Natural killer cell (primary cell): ENCODE results near the gene TBPL1. TPM values are rescaled to one million over a fixed set of nuclear protein-coding genes. Genes with fewer than 3 reads are reported as not detected.
"Not testable (repeated sequence)": the region's sequence is repeated elsewhere in the genome, so short reads cannot be mapped to it uniquely, and the experiment has no call there.

Source experiments
- ATAC-seq, 3 donors: fragments of 150-1000 bp in 2 of 3; fragments of 200-7000 bp in 1 of 3; cut with Tn5 transposase; 1 replicate in 1 of 3; 2 replicates in 2 of 3; pipeline ENCODE4 v1.10.0; 2021; ENCODE audit warnings: mild to moderate bottlenecking in 2 of 3, moderate library complexity in 2 of 3
- DNase-seq, 2 donors: peaks; one replicate each; pipeline versions ENCODE4 v3.0.0 to v3.0.0-alpha.2; 2013 to 2021; ENCODE audit warnings: mixed read lengths in 1 of 2
- H3K27ac ChIP-seq: one replicate; pipeline ENCODE4 v1.5.1; 2013; ENCODE audit warnings: mild to moderate bottlenecking, low read length
- H3K27me3 ChIP-seq: one replicate; pipeline ENCODE4 v1.6.1; 2013; ENCODE audit warnings: low read length; ENCODE audit not compliant: control insufficient read depth, insufficient read depth
- H3K36me3 ChIP-seq: one replicate; pipeline ENCODE4 v1.6.1; 2013; ENCODE audit warnings: low read length; ENCODE audit not compliant: control insufficient read depth, insufficient read depth
- H3K4me1 ChIP-seq: one replicate; pipeline ENCODE4 v1.6.1; 2013; ENCODE audit warnings: low read length; ENCODE audit not compliant: control insufficient read depth, insufficient read depth
- H3K4me3 ChIP-seq: one replicate; pipeline ENCODE4 v1.5.1; 2013; ENCODE audit warnings: low read length
- H3K9me3 ChIP-seq: one replicate; pipeline ENCODE4 v1.6.1; 2013; ENCODE audit warnings: low read length; ENCODE audit not compliant: control insufficient read depth, insufficient read depth
- H3K27ac Mint-ChIP-seq, 2 donors: one replicate each; pipeline ENCODE4 v1.8.0; 2022; ENCODE audit warnings: mild to moderate bottlenecking in 2 of 2, mixed read lengths in 2 of 2, moderate library complexity in 1 of 2
- H3K27me3 Mint-ChIP-seq, 2 donors: one replicate each; pipeline ENCODE4 v1.8.0; 2022; ENCODE audit warnings: low read depth in 2 of 2, mixed read lengths in 2 of 2
- H3K36me3 Mint-ChIP-seq: one replicate; pipeline ENCODE4 v1.8.0; 2022; ENCODE audit warnings: mixed read lengths
- H3K4me1 Mint-ChIP-seq, 2 donors: one replicate each; pipeline ENCODE4 v1.8.0; 2022; ENCODE audit warnings: mixed read lengths in 2 of 2
- H3K4me3 Mint-ChIP-seq: one replicate; pipeline ENCODE4 v1.8.0; 2022; ENCODE audit warnings: mild to moderate bottlenecking, moderate library complexity, mixed read lengths
- H3K9me3 Mint-ChIP-seq, 2 donors: one replicate each; pipeline ENCODE4 v1.8.0; 2022; ENCODE audit warnings: mixed read lengths in 2 of 2
- CTCF ChIP-seq: fragments of 200-600 bp; IDR thresholded peaks from one replicate; pipeline ENCODE4 v1.8.0; 2022; ENCODE audit warnings: antibody characterized with exemption
- WGBS: methylation state at CpG from one replicate; pipeline ENCODE4 v1.1.7; 2013; ENCODE audit warnings: missing lambda C conversion rate; ENCODE audit not compliant: insufficient coverage; 5-methylcytosine and 5-hydroxymethylcytosine counted together
- intact Hi-C: fragments of 100-400 bp; cut with micrococcal nuclease; formaldehyde crosslinking; loops from one replicate; pipeline ENCODE4 v1.14.2; 2022
- total RNA-seq, 4 donors: library from RNA; stranded (reverse); fragments of 120-200 nt in 1 of 4; gene quantifications; one replicate each; pipeline versions ENCODE4 v1.2.3 to v1.2.4, GENCODE V29; 2013 to 2022

The TBPL1 gene
- total RNA-seq, 3 donors from 2014 or later (not counting 1 experiment from before 2014, with no cell fraction given), result 54.8 to 71.0 (median 59.9) TPM

- intact Hi-C loops, result no loop called here
- H3K27ac ChIP-seq, result no peak overlapping the region
- no peak overlapping the region for H3K4me3 ChIP-seq
- WGBS, result 79% methylated on average over 5 of the region's 5 CpGs
- H3K36me3 ChIP-seq, result no peaks in the 10 kb centered on the region
- Mint-ChIP-seq H3K4me3 (no peak overlapping the region), H3K36me3 (no peaks in the 10 kb centered on the region), H3K4me1 (no peaks in the 10 kb centered on the region), H3K27ac (no peak overlapping the region), H3K9me3 (no peaks in the 10 kb centered on the region), H3K27me3 (peaks cover 14 to 34% of the 10 kb centered on the region in 2 donors)
- no peak for TF ChIP-seq CTCF
- no peaks in the 10 kb centered on the region for H3K4me1 ChIP-seq
- no peaks in the 10 kb centered on the region for H3K9me3 ChIP-seq
- DNase-seq, result no peak
- peaks cover 8% of the 10 kb centered on the region for H3K27me3 ChIP-seq
- no peak for ATAC-seq
Measured at GRCh38 chr6:133919362-133919761, 33.7 kb upstream of the TBPL1 start.

- DNase-seq (peak; percentile 42 to 81), ATAC-seq (peak; percentile 65 to 75 (median 70))
- Mint-ChIP-seq H3K4me3 (no peak overlapping the region), H3K27ac (no peak overlapping the region), H3K4me1 (no peaks in the 10 kb centered on the region), H3K36me3 (no peaks in the 10 kb centered on the region), H3K27me3 (peaks cover 11 to 35% of the 10 kb centered on the region in 2 donors), H3K9me3 (no peaks in the 10 kb centered on the region)
- H3K27me3 ChIP-seq, result peaks cover 10% of the 10 kb centered on the region
- no peak overlapping the region for H3K27ac ChIP-seq
- intact Hi-C loops, result no loop called here
- H3K9me3 ChIP-seq, result no peaks in the 10 kb centered on the region
- TF ChIP-seq CTCF, result peak; percentile 59
- H3K4me3 ChIP-seq, result no peak overlapping the region
- 44% methylated on average over 3 of the region's 6 CpGs for WGBS
- no peaks in the 10 kb centered on the region for H3K36me3 ChIP-seq
- no peaks in the 10 kb centered on the region for H3K4me1 ChIP-seq
Measured at GRCh38 chr6:133921249-133921859, 31.7 kb upstream of the TBPL1 start.

GRCh38 chr6:133923938-133924593 is 29.0 kb upstream of the TBPL1 start:
- no peaks in the 10 kb centered on the region for H3K4me1 Mint-ChIP-seq
- no peak overlapping the region for H3K4me3 ChIP-seq
- ATAC-seq, result peak; percentile 75 to 93 (median 88)

GRCh38 chr6:133931221-133931620 is 21.8 kb upstream of the TBPL1 start:
- H3K27me3 Mint-ChIP-seq, result peaks cover 35 to 52% of the 10 kb centered on the region in 2 donors
- H3K4me1 ChIP-seq, H3K4me1 Mint-ChIP-seq, H3K36me3 ChIP-seq, H3K9me3 Mint-ChIP-seq, H3K27ac ChIP-seq, ATAC-seq, H3K9me3 ChIP-seq, DNase-seq, H3K4me3 Mint-ChIP-seq, H3K27ac Mint-ChIP-seq, H3K4me3 ChIP-seq, H3K27me3 ChIP-seq, intact Hi-C loops: not testable (repeated sequence)
- WGBS, result 84% methylated on average over 6 of the region's 6 CpGs
- H3K36me3 Mint-ChIP-seq, result peaks cover 14% of the 10 kb centered on the region

More at GRCh38 chr6:133923938-133924593, 29.0 kb upstream of the TBPL1 start:
- Mint-ChIP-seq H3K4me3 (no peak overlapping the region), H3K9me3 (no peaks in the 10 kb centered on the region), H3K27me3 (peaks cover 22 to 49% of the 10 kb centered on the region in 2 donors), H3K36me3 (no peaks in the 10 kb centered on the region), H3K27ac (no peak overlapping the region)
- DNase-seq, result peak in 1 of 2 donors; percentile 84
- 37% methylated on average over 6 of the region's 6 CpGs for WGBS
- intact Hi-C loops, result loop anchor here (1.0 to 2.0 kb wide), 3 partner anchors 49 to 173 kb away; no protein-coding TSS in a partner anchor
- Histone ChIP-seq H3K27me3 (peaks cover 14% of the 10 kb centered on the region), H3K36me3 (no peaks in the 10 kb centered on the region), H3K9me3 (no peaks in the 10 kb centered on the region), H3K4me1 (no peaks in the 10 kb centered on the region), H3K27ac (no peak overlapping the region)
- peak; percentile 87 for TF ChIP-seq CTCF

GRCh38 chr6:133936352-133936751 is 16.7 kb upstream of the TBPL1 start:
- H3K4me3 Mint-ChIP-seq, intact Hi-C loops, H3K27ac ChIP-seq, H3K4me1 Mint-ChIP-seq, H3K4me3 ChIP-seq, H3K27me3 ChIP-seq, H3K9me3 Mint-ChIP-seq, H3K36me3 ChIP-seq, H3K27ac Mint-ChIP-seq, H3K4me1 ChIP-seq, H3K9me3 ChIP-seq, ATAC-seq, DNase-seq: not testable (repeated sequence)
- peaks cover 24 to 64% of the 10 kb centered on the region in 2 donors for H3K27me3 Mint-ChIP-seq
- 97% methylated on average over 3 of the region's 3 CpGs for WGBS
- H3K36me3 Mint-ChIP-seq, result peaks cover 14% of the 10 kb centered on the region
